ACC112 (cell line): Measurements from ENCODE around the gene IL10.

ENCODE experiments used
- H2AFZ ChIP-seq: fragments of 200-600 bp; sonication (generic); one replicate; pipeline ENCODE4 v1.6.0; 2017; ENCODE audit warnings: antibody characterized with exemption, low read length; ENCODE audit not compliant: unreplicated experiment
- H3K27ac ChIP-seq: fragments of 200-600 bp; sonication (generic); 2 replicates; pipeline ENCODE4 v1.5.1; 2014; ENCODE audit warnings: low read depth, mild to moderate bottlenecking, antibody characterized with exemption, low read length, moderate library complexity
- H3K27me3 ChIP-seq: fragments of 200-600 bp; sonication (generic); 2 replicates; pipeline ENCODE4 v1.6.1; 2014; ENCODE audit warnings: mild to moderate bottlenecking, antibody characterized with exemption, low read length, moderate library complexity, mixed read lengths; ENCODE audit not compliant: insufficient read depth
- H3K36me3 ChIP-seq: fragments of 200-600 bp; sonication (generic); 2 replicates; pipeline ENCODE4 v1.6.1; 2016; ENCODE audit warnings: mild to moderate bottlenecking, antibody characterized with exemption, low read length, moderate library complexity, mixed read lengths; ENCODE audit not compliant: insufficient read depth
- H3K4me1 ChIP-seq: fragments of 200-600 bp; sonication (generic); one replicate; pipeline ENCODE4 v1.6.1; 2016; ENCODE audit warnings: low read length, mixed read lengths; ENCODE audit not compliant: insufficient read depth, unreplicated experiment, control insufficient read depth
- H3K4me3 ChIP-seq: fragments of 200-600 bp; sonication (generic); 2 replicates; pipeline ENCODE4 v1.5.1; 2014; ENCODE audit warnings: mild to moderate bottlenecking, low read depth, low read length
- H3K79me2 ChIP-seq: fragments of 200-600 bp; sonication (generic); one replicate; pipeline ENCODE4 v1.6.0; 2016; ENCODE audit warnings: low read length; ENCODE audit not compliant: control insufficient read depth, unreplicated experiment, insufficient read depth

IL10 gene

GRCh38 chr1:206803221-206803730 is 31.0 kb upstream of the IL10 start:
- no peak overlapping the region for H2AFZ ChIP-seq
- no peaks in the 10 kb centered on the region for H3K79me2 ChIP-seq
- no peaks in the 10 kb centered on the region for H3K4me1 ChIP-seq
- peaks cover 31% of the 10 kb centered on the region; the same call in 1 of the 2 replicates for H3K27me3 ChIP-seq
- H3K27ac ChIP-seq: no peak overlapping the region
- no peak overlapping the region for H3K4me3 ChIP-seq
- no peaks in the 10 kb centered on the region for H3K36me3 ChIP-seq

- H3K4me1 ChIP-seq: no peaks in the 10 kb centered on the region
- peaks cover 31% of the 10 kb centered on the region; the same call in 1 of the 2 replicates for H3K27me3 ChIP-seq
- H3K27ac ChIP-seq: no peak overlapping the region
Observed at GRCh38 chr1:206802401-206802800, 30.1 kb upstream of the IL10 start.

GRCh38 chr1:206801467-206801866 is 29.2 kb upstream of the IL10 start:
- Histone ChIP-seq H3K4me1 (no peaks in the 10 kb centered on the region), H3K79me2 (no peaks in the 10 kb centered on the region), H3K36me3 (no peaks in the 10 kb centered on the region), H3K27me3 (peaks cover 31% of the 10 kb centered on the region; the same call in 1 of the 2 replicates), H3K4me3 (no peak overlapping the region), H2AFZ (no peak overlapping the region), H3K27ac (no peak overlapping the region)

More at GRCh38 chr1:206802401-206802800, 30.1 kb upstream of the IL10 start:
- Histone ChIP-seq H3K36me3 (no peaks in the 10 kb centered on the region), H3K4me3 (no peak overlapping the region), H3K79me2 (no peaks in the 10 kb centered on the region), H2AFZ (no peak overlapping the region)

GRCh38 chr1:206800891-206801290 is 28.6 kb upstream of the IL10 start:
- Histone ChIP-seq H2AFZ (no peak overlapping the region), H3K27ac (no peak overlapping the region), H3K4me3 (no peak overlapping the region), H3K4me1 (no peaks in the 10 kb centered on the region), H3K27me3 (peaks cover 29% of the 10 kb centered on the region; the same call in 1 of the 2 replicates), H3K36me3 (no peaks in the 10 kb centered on the region), H3K79me2 (no peaks in the 10 kb centered on the region)

GRCh38 chr1:206800411-206800810 is 28.1 kb upstream of the IL10 start:
- Histone ChIP-seq H3K4me3 (no peak overlapping the region), H3K4me1 (no peaks in the 10 kb centered on the region), H2AFZ (no peak overlapping the region), H3K36me3 (no peaks in the 10 kb centered on the region), H3K27me3 (peaks cover 24% of the 10 kb centered on the region; the same call in 1 of the 2 replicates), H3K27ac (no peak overlapping the region), H3K79me2 (no peaks in the 10 kb centered on the region)

- no peak overlapping the region for H3K27ac ChIP-seq
- no peaks in the 10 kb centered on the region for H3K4me1 ChIP-seq
Observed at GRCh38 chr1:206799311-206799710, 27.0 kb upstream of the IL10 start.

GRCh38 chr1:206798384-206798996 is 26.2 kb upstream of the IL10 start:
- no peak overlapping the region for H3K27ac ChIP-seq
- no peak overlapping the region for H3K4me3 ChIP-seq
- no peak overlapping the region for H2AFZ ChIP-seq
- no peaks in the 10 kb centered on the region for H3K4me1 ChIP-seq
- no peaks in the 10 kb centered on the region for H3K79me2 ChIP-seq
- no peaks in the 10 kb centered on the region for H3K36me3 ChIP-seq
- 0 out of 2 replicates have a peak, but pooled peaks cover 9% of the 10 kb centered on the region for H3K27me3 ChIP-seq

More at GRCh38 chr1:206799311-206799710, 27.0 kb upstream of the IL10 start:
- no peak overlapping the region for H2AFZ ChIP-seq
- H3K36me3 ChIP-seq: no peaks in the 10 kb centered on the region
- peaks cover 13% of the 10 kb centered on the region; the same call in 1 of the 2 replicates for H3K27me3 ChIP-seq
- H3K4me3 ChIP-seq: no peak overlapping the region
- no peaks in the 10 kb centered on the region for H3K79me2 ChIP-seq

GRCh38 chr1:206797534-206798383 is 25.5 kb upstream of the IL10 start:
- Histone ChIP-seq H3K4me3 (no peak overlapping the region), H3K79me2 (no peaks in the 10 kb centered on the region), H3K4me1 (no peaks in the 10 kb centered on the region), H3K27me3 (0 out of 2 replicates have a peak, but pooled peaks cover 9% of the 10 kb centered on the region), H3K27ac (peak overlapping the region; percentile 9; the same call in 1 of the 2 replicates), H2AFZ (no peak overlapping the region), H3K36me3 (no peaks in the 10 kb centered on the region)

GRCh38 chr1:206796981-206797402 is 24.7 kb upstream of the IL10 start:
- Histone ChIP-seq H3K4me1 (peaks cover 3% of the 10 kb centered on the region), H3K27me3 (0 out of 2 replicates have a peak, but pooled peaks cover 9% of the 10 kb centered on the region), H2AFZ (no peak overlapping the region)

GRCh38 chr1:206796116-206796515 is 23.8 kb upstream of the IL10 start:
- Histone ChIP-seq H3K79me2 (no peaks in the 10 kb centered on the region), H3K27ac (no peak overlapping the region), H3K4me1 (peaks cover 9% of the 10 kb centered on the region), H3K4me3 (no peak overlapping the region), H2AFZ (no peak overlapping the region), H3K27me3 (0 out of 2 replicates have a peak, but pooled peaks cover 9% of the 10 kb centered on the region), H3K36me3 (no peaks in the 10 kb centered on the region)

More at GRCh38 chr1:206796981-206797402, 24.7 kb upstream of the IL10 start:
- Histone ChIP-seq H3K36me3 (no peaks in the 10 kb centered on the region), H3K79me2 (no peaks in the 10 kb centered on the region), H3K4me3 (no peak overlapping the region), H3K27ac (no peak overlapping the region)
